Measurements from ENCODE around the gene PLAC1. TPM values are rescaled to one million over a fixed set of nuclear protein-coding genes. Genes with fewer than 3 reads are reported as not detected.

Gene PLAC1
- total RNA-seq, 1 experiment from 2014 or later, result not detected

GRCh38 chrX:134562002-134562401 is 96.3 kb downstream of the PLAC1 start (continued):
- TF ChIP-seq FOXP1 (CRISPR knock-in tag; IDR thresholded peaks at IDR 0.05; ENCODE audit: borderline replicate concordance) (no peak), JAZF1 (CRISPR knock-in tag; IDR thresholded peaks at IDR 0.05) (no peak), CREM (CRISPR knock-in tag; IDR thresholded peaks at IDR 0.05) (no peak), HMGA2 (CRISPR knock-in tag; IDR thresholded peaks at IDR 0.05) (no peak)
- TF ChIP-seq, protein P1, sequence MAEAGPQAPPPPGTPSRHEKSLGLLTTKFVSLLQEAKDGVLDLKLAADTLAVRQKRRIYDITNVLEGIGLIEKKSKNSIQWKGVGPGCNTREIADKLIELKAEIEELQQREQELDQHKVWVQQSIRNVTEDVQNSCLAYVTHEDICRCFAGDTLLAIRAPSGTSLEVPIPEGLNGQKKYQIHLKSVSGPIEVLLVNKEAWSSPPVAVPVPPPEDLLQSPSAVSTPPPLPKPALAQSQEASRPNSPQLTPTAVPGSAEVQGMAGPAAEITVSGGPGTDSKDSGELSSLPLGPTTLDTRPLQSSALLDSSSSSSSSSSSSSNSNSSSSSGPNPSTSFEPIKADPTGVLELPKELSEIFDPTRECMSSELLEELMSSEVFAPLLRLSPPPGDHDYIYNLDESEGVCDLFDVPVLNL (CRISPR knock-in tag; IDR thresholded peaks at IDR 0.05; ENCODE audit: borderline replicate concordance, low read depth), result no peak

DNA sequence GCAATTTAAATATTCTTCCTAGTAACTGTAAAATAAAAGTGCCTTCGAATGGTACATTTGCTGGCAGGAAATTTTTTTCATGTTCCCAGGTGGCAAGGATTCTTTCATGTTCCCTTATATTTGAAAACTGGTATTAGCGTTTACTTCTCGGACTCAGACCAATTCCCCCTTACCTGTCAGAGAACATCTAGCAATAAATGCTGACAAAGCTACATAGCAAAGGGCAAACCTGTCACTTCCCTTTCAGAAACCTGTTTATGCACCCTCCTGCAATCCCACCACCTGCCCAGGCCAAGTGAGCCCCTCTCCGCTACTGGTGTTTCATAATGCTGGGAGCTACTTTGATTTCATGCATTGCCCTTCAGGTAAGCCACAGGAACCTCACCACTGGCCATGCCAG is 100.1 kb downstream of the PLAC1 start:
- Mint-ChIP-seq H3K27me3 (ENCODE audit: low read depth) (peaks cover 7% of the 10 kb centered on the region), H3K27ac (no peak overlapping the region), H3K4me3 (no peak overlapping the region), H3K36me3 (no peaks in the 10 kb centered on the region), H3K4me1 (peaks cover 25% of the 10 kb centered on the region), H3K9me3 (no peaks in the 10 kb centered on the region)
- no peak for TF ChIP-seq ZNF423 (CRISPR knock-in tag; IDR thresholded peaks at IDR 0.05)
- no peak for TF ChIP-seq ZNF263 (CRISPR knock-in tag; IDR thresholded peaks at IDR 0.05; ENCODE audit: low read depth)
- TF ChIP-seq HMGXB4 (CRISPR knock-in tag; IDR thresholded peaks at IDR 0.05), result no peak
- no peak for TF ChIP-seq ESRRA (CRISPR knock-in tag; IDR thresholded peaks at IDR 0.05; ENCODE audit: borderline replicate concordance)
- no peak for TF ChIP-seq GABPB1 (CRISPR knock-in tag; IDR thresholded peaks at IDR 0.05)
- TF ChIP-seq ZNF281 (CRISPR knock-in tag; IDR thresholded peaks at IDR 0.05), result no peak
- TF ChIP-seq NFYB (CRISPR knock-in tag; conservative IDR thresholded peaks at IDR 0.05; ENCODE audit: low read depth), result no peak
- TF ChIP-seq ZNF232 (CRISPR knock-in tag; IDR thresholded peaks at IDR 0.05), result no peak
- no peak for TF ChIP-seq TP53 (CRISPR knock-in tag; IDR thresholded peaks at IDR 0.05)
- no peak for TF ChIP-seq ETV6 (CRISPR knock-in tag; IDR thresholded peaks at IDR 0.05)
- no peak for TF ChIP-seq SP1 (CRISPR knock-in tag; conservative IDR thresholded peaks at IDR 0.05)
- TF ChIP-seq NR3C1 (CRISPR knock-in tag; conservative IDR thresholded peaks at IDR 0.05; ENCODE audit: low read depth), result no peak
- no peak for TF ChIP-seq ZNF396 (CRISPR knock-in tag; IDR thresholded peaks at IDR 0.05; ENCODE audit: borderline replicate concordance)
- TF ChIP-seq NFE2L1 (CRISPR knock-in tag; IDR thresholded peaks at IDR 0.05), result no peak
- TF ChIP-seq ZNF317 (CRISPR knock-in tag; IDR thresholded peaks at IDR 0.05; ENCODE audit: borderline replicate concordance, low read depth), result no peak
- no peak for TF ChIP-seq ZNF532 (CRISPR knock-in tag; IDR thresholded peaks at IDR 0.05; ENCODE audit: borderline replicate concordance)
- ChIA-PET POLR2A (no interaction called here), CTCF (interaction anchor here (0.9 kb wide), 1 partner anchor 12 kb away, joined by 3 read pairs; no protein-coding TSS in a partner anchor)
- DNase-seq (ENCODE audit: low spot score) (no peak), ATAC-seq (no peak)

All from WTC11 (cell line).